Astrocyte of the spinal cord (primary cell): ENCODE results near the gene CXCR3.
"Not testable (repeated sequence)": the region's sequence is repeated elsewhere in the genome, so short reads cannot be mapped to it uniquely, and the experiment has no call there.

Experiments
- DNase-seq: peaks from one replicate; pipeline ENCODE4 v3.0.0; 2011; ENCODE audit warnings: low read depth, low spot score
- H3K4me3 ChIP-seq: 2 replicates; pipeline ENCODE4 v1.5.1; 2011; ENCODE audit warnings: low read depth, mild to moderate bottlenecking, low read length, moderate library complexity
- in situ Hi-C: cut with HindIII; loops from 2 replicates; pipeline ENCODE4 v1.10.0; 2017; ENCODE audit warnings: low sequenced_read_pairs
- TF ChIP-seq, protein P1 (sequence below): IDR thresholded peaks from 2 replicates; pipeline ENCODE4 v1.5.1; 2012; ENCODE audit warnings: low read depth, mild to moderate bottlenecking, low read length, inconsistent platforms

Gene CXCR3

DNA sequence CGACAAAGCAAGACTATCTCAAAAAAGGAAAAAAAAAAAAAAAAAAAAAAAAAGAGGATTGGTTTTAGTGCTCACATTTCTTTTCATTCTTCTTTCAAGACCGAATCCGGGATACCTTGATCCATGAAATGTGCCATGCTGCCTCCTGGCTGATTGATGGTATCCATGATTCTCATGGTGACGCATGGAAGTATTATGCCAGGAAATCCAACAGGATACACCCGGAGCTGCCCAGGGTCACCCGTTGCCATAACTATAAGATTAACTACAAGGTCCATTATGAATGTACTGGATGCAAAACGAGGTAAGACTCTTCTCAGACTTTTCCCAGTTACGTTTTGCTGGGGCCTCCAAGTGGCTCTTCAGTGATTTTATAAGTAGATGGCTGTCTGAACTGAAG lies 6.1 kb downstream of the CXCR3 start:
- no peak for DNase-seq
- in situ Hi-C loops: no loop called here
- no peak overlapping the region for H3K4me3 ChIP-seq
- TF ChIP-seq, protein P1, sequence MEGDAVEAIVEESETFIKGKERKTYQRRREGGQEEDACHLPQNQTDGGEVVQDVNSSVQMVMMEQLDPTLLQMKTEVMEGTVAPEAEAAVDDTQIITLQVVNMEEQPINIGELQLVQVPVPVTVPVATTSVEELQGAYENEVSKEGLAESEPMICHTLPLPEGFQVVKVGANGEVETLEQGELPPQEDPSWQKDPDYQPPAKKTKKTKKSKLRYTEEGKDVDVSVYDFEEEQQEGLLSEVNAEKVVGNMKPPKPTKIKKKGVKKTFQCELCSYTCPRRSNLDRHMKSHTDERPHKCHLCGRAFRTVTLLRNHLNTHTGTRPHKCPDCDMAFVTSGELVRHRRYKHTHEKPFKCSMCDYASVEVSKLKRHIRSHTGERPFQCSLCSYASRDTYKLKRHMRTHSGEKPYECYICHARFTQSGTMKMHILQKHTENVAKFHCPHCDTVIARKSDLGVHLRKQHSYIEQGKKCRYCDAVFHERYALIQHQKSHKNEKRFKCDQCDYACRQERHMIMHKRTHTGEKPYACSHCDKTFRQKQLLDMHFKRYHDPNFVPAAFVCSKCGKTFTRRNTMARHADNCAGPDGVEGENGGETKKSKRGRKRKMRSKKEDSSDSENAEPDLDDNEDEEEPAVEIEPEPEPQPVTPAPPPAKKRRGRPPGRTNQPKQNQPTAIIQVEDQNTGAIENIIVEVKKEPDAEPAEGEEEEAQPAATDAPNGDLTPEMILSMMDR: no peak

DNA sequence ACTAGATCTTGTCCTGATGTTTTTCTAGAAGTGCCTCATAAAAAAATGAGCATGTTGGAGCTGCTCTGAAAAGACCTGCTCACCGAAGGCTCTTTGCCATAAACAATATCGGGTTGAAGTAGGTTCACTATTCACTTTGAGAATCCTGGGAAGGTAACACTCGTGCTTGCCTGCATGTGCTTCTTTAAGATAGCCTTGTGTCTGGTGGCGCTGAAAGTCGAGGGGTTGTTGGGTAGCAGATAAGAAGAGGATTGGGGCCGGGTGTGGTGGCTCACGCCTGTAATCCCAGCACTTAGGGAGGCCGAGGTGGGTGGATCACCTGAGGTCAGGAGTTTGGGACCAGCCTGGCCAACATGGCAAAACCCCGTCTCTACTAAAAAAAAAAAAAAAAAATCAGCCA lies 6.6 kb downstream of the CXCR3 start:
- H3K4me3 ChIP-seq, in situ Hi-C loops, DNase-seq: not testable (repeated sequence)

DNA sequence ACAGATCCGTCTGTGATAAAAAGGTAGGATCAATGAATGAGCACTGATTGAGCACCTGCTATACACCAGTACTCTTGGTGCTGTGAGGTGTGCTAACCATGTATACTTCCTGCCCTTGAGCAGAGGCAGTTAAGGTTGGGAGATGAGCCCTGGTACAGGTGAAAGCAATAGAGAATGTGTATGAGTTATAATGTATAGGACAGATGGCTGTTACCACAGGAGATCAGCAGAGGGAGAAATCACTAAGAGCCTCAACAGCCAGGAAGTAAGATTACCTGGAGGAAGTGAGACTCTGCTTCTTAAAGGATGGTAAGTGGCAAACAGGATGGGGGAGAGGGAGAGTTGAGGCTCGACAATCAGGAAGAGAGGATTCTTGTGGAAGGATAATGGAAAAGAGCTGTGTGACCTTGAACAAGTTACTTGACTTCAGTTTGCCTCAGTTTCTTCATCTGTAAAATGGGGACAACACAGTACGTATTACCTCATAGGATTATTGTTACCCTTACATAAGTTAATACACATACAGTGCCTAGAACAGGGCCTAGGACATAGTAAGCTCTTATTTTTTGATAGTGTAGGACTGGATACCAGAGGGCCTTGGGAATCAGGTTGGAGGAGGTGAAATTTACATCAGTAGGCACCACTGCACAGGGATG lies 9.1 kb downstream of the CXCR3 start:
- no peak for DNase-seq
- TF ChIP-seq, protein P1: no peak
- no peak overlapping the region for H3K4me3 ChIP-seq
- in situ Hi-C loops: no loop called here

DNA sequence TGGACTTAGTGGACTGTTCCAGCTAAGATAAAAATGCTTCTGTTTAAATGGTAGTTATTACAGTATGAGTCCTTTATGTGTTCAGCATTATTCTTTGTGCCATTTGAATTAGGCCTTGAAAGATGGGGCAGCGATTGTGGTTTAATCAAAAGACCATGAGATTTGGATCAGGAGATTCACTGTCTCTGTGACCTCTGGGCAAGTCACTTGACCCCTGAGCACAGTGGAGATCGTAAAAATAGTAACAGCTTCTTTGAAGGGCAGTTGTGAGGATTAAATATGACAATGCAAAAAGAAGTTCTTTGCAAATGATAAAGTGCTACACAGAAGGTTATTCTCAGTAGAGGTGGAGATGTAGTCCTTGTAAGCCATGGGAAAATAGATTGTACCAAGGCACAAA lies 10.8 kb downstream of the CXCR3 start:
- H3K4me3 ChIP-seq: no peak overlapping the region
- TF ChIP-seq, protein P1: no peak
- in situ Hi-C loops: no loop called here
- DNase-seq: no peak

DNA sequence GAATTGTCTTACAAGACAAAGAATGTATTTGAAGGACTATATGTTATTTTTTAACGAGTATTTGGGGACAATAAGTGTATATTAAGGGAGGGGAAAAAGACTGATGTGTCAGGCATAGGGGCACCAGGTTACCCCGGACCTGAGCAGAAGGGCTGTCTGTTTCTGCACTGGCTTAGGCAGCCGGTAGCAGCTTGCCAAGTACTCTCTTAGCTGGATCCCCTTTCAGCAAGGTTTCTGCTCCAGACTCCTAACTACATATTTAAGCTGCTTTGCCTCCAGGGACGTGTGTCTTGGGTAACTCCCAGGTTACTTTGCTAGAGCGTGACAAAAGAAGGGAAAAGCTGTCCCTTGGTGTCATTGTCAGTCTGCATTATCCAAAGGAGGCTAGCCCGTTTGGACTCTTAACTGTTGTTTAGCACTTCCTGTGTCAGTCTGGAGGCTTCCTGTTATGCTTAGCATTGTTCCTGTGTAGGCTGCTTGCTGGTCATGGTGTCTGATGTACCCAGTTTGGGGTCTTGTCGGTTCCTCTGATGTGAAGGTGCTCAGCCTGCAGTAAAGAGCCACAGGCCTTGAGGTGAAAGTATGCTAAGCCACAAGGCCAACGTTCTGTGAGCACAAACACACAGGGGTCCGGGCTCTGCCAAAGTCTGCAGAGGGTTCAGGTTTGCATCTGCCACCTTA lies 11.6 kb downstream of the CXCR3 start:
- H3K4me3 ChIP-seq: no peak overlapping the region
- no peak for DNase-seq
- TF ChIP-seq, protein P1: no peak
- in situ Hi-C loops: no loop called here

DNA sequence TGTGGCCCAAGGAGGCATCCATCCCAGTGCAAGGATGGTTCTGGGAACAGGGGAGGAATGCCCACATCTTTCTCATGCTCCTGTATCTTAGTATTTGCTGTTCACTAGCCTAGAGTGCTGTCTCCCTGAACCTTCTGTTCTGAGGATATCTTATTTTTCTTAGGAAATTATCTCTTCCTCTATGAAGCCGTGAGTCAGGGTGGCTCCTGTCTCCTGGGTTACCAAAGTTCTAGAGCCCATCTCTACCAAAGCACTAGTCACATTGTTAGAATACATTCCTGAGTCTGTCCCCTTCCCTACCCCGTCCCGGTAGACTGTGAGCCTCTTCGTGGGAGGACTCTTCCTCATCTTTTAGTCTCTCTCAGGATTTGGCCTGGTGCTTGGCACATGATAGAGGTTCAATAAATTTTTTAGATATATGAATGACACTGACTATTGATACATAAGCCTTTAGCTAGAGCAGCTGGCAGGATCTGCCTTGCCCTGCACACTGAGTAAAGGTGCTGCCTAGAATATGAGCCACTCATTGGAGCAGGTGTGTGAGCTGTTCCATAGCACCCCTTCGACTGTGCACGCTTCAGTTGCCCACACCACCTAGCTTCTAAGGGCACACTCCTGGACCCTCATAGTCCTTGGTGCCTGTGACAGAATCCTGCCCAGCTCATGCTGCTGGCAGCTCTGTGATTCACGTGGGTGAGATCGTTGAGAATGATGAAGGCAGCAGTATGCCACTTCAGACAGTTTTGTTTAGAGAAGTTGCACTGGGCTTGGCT lies 13.3 kb downstream of the CXCR3 start:
- no peak overlapping the region for H3K4me3 ChIP-seq
- no peak for DNase-seq
- in situ Hi-C loops: no loop called here
- TF ChIP-seq, protein P1: no peak

DNA sequence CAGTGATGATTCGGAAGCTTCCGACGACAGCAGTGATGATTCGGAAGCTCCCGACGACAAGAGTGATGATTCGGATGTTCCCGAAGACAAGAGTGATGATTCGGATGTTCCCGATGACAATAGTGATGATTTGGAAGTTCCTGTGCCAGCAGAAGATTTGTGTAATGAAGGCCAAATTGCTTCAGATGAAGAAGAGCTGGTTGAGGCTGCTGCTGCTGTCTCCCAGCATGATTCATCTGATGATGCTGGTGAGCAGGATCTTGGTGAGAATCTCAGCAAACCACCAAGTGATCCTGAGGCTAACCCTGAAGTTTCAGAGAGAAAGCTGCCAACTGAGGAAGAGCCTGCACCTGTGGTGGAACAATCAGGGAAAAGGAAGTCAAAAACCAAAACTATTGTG lies 14.2 kb downstream of the CXCR3 start:
- in situ Hi-C loops: no loop called here
- DNase-seq: peak; percentile 8
- TF ChIP-seq, protein P1: no peak
- no peak overlapping the region for H3K4me3 ChIP-seq
